HG02943 (cell line): ENCODE data around the gene ATG4D.
"Not testable (repeated sequence)": the region's sequence is repeated elsewhere in the genome, so short reads cannot be mapped to it uniquely, and the experiment has no call there.

Experiments used
- ATAC-seq: cut with Tn5 transposase; IDR thresholded peaks from one replicate; pipeline ENCODE4 v1.9.1; 2021; ENCODE audit warnings: mild to moderate bottlenecking, low read depth, moderate library complexity; ENCODE audit not compliant: unreplicated experiment

Gene ATG4D

DNA sequence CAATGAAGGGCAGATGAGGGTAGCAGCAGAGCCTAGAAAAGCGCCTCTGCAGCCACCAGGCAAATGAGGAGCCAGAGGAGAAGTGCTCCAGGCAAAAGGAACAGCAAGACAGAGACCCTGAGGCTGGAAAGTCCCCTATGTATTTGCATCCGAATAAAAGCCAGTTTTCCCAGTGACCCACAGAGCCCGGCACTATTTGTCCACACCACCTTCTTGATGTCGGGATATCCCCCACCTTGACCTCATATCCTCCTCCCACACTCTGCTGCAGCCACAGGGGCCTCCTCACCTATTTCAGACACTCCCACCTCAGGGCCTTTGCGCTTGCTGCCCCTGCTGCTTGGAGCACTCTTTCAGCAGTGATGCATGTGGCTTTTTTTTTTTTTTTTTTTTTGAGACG, 6.6 kb downstream of the ATG4D start:
- ATAC-seq = no peak

DNA sequence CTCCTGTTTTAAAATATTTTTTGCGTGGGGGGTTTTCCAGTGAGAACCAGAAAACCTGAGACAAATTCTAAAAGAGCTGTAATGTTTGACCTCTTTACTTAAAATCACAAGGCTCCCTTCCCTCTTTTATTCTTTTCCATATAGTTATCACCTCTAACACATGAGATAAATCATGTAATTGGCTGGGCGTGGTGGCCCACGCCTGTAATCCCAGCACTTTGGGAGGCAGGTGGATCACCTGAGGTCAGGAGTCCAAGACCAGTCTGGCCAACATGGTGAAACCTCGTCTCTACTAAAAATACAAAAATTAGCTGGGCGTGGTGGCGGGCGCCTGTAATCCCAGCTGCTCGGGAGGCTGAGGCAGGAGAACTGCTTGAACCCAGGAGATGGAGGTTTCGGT, 7.3 kb downstream of the ATG4D start:
- ATAC-seq = not testable (repeated sequence)

DNA sequence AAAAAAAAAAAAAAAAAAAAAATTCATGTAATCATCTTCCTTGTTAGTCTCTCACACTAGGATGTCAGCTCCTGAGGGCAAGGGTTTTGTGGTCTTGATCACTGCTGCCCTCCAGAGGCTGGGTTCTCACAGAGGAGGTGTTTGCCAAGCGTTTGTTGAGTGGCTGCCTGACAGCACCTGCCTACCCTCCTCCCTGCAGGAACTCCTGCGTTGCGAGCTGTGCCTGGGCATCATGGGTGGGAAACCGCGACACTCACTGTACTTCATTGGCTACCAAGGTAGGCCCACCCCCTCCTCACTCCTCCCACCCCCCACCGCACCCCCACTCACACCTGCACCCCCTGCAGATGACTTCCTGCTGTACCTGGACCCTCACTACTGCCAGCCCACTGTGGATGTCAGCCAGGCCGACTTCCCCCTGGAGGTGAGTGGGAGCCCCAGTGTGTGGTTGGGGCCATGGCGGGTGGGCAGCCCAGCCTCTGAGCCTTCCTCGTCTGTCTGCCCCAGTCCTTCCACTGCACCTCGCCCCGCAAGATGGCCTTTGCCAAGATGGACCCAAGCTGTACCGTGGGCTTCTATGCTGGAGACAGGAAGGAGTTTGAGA, 8.1 kb downstream of the ATG4D start:
- no peak for ATAC-seq

DNA sequence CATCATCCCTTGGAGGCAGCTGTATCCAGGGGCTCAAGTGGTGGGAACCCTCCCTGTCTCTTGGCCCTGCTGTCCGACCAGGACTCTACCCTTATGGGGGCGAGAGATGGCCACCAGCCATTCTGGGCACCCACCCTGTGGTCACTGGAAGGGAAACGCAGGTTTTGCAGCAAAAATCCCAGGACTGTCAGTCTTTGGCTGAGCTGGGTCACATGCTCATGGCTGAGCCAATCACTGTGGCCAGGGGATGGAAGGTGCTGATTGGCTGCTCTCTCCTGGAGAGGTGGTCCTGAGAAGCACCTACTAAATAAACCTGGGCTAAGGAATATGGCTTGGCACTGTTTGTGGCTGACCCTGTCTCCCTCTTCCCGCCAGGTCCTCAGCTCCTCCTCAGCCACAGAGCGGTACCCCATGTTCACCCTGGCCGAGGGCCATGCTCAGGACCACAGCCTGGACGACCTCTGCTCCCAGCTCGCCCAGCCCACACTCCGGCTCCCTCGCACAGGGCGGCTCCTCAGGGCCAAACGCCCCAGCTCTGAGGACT, 8.9 kb downstream of the ATG4D start:
- ATAC-seq = no peak

DNA sequence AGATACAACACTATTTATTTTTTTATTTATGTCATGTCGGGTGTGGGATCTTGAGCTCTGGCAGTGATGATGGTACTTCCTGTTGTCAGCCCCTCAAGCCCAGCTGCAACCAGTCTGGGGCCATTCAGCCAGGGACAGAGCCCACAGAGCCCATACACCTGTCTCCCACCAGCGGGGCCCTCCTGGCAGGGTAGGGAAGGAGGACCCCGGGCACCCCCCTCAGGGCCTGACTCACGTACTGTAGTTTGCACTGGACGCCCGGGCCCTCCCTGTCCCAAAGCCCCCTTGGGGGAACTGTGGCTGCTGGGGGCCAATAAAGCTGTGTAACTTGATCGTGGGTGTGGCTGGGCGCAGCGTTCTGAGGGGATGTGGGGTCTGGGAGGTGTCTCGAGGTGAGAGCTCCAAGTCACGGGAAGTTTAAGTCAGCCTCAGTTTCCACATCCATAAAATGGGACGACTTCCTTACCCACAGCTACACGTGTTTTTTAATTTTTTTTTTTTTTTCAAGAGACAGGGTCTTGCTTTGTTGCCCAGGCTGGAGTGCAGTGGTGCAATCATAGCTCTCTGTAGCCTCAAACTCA, 9.5 kb downstream of the ATG4D start:
- ATAC-seq = no peak

DNA sequence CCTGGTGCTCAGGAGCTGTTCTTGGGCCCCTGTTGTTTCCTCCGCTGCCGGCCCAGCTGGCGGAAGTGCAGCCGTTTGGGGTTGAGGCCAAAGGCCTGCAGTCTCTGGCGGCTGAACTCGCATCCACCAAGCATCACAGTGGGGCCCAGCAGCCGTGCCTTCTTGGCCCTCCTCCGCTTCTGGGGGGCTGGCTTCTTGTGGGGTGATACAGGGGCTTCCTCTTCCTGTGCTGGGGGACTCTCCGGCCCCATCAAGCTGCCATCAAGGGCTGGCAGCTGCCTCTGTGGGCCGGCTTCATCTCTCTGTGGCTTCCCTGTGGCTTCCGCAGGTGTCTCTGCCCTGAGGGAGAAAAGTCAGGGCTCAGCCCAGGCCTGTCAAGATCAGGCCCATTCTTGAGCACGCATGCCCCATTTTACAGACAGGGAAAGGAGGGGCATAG, 10.3 kb downstream of the ATG4D start:
- ATAC-seq = peak; percentile 64

DNA sequence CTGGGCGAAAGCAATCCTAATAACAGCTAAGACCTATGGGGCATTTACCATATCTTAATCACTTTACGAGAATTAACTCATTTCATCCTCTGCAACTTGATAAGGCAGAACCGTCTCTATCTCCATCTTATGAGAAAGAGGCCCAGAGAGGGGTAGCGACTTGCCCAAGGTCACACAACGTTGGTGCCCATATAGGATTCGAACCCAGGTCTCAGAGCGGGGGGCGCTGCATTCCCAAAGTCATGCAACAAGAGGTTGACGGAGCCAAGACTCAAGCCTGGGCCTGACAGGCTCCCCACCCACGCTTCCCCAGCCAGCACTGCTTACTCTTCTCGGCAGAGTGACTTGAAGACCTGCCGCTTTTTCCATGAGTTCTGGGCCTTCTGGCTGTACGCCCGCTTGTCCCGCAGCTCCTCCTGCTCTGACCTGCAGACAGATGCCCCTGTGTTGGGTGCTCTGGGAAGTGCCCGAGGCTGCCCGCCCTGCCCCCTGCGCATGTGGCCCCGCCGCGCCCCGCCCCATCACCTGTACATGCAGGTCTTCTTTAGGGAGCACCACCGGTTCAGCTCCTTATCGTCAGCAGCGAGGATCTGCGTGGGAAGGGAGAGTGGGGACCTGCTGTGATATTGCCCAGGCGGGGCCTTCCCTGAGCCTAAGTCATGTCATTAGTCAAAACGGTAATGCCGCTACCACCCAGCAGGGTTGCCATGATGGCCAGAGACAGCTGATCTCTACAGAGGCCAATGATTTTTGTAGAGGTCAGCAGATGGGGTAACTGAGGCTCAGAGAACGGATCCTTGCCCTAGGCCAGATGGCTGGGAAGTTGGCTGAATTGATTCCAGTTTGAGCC, 11.3 kb downstream of the ATG4D start:
- no peak for ATAC-seq

DNA sequence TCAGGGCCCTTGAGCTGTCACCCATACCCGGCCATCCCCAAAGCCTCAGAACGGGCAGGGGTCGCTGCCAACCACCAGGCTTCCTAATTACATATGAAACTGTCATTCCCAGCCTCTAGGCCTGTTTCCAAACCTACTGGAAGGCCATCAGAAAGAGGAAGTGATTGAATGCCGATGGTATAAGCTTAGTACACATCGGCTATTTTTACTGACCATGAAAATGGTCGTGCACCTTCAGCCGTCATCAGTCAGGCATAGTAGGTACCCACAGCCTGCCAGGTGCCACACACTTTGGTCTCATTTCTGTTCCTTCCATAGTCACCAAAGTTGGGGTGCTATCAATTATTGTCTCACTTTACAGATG, 11.9 kb downstream of the ATG4D start:
- no peak for ATAC-seq

DNA sequence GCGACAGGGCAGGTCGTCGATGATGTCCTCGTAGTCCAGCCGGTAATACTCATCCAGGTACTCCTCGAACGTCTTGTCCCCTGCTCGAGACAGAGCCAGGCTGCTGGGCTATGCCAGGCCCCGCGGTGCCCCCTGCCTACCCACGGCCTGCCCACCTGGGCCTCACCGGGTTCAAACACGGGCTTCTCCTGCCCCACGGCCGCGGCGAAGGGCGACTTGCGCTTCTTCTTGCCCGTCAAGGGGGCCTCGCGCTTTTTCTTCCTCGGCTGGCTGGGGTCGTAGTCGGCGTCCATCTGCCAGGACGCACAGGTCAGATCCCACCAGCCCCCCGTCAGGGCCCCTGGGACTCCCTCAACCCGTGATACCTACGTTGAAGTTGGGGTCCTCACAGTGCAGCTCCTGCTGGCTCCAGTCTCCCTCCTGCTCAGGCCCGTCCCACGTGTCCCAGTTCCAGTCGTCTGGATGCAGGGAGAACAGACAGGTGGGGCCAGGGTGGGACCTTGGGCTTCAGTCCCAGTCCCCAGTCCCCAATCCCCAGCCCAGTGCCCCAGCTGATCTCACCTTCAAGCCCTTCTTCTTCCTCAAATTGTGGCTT, 14.0 kb downstream of the ATG4D start:
- ATAC-seq = no peak

DNA sequence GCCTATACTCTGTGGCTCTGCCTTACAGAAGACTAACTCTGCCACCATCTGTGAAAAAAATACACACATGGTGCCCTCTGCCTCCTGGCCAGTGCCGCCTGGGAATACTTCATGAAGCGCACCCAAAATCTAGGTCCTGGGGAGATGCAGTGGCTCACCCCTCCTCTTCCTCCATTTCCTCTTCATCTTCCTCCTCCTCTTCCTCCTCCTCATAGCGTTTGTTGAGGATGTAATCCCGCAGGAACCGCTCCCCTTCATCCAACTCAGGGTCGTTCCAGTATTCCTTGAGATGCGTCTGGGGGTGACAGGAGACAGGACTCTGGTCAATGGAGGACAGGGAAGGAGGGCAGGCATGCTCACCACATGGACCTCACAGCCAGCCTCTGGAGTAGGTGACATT, 16.4 kb downstream of the ATG4D start:
- ATAC-seq = no peak

DNA sequence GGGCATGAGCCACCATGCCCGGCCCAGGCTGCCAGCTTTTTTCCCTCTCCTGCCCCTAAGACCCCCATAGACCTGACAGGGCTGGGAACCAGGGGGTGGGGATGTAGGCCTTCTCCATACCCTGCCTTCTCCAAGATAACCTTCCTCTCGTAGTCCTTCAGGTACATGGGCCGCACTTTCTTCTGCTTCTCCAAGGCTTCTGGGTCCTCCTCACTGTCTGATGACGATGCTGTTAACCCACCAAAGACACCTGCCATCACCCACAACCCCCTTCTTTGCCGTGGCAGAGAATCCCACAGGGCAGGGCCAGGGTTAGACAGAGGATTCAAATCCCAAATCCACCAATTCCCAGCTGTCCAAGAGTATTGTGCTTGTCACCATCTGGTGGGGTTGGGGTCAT, 18.9 kb downstream of the ATG4D start:
- no peak for ATAC-seq

DNA sequence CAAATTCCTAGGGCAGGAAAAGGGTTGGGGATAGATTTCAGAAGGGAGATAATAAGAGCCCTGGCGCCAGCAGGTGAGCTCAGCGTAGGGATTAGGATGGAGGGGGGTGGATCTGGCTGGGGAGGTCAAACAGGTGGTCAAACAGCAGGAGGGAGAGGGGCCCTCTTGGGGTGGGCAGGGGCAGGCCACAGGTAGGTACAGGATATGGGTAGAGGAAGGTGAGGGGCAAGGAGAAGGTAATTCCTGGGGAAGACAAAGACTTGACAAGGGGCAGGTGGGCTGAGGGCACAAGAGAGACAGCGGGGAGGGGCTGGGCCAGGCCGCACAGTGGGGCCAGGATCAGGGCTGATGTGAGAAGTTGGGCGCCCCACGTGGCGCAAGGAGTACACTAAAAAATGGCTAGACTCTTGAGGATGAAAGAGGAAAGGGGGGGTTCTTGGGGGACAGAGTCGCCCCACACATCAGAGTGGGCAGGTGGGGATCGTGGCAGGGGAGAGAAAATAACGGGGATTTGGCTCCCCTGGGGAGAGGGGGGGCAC, 21.4 kb downstream of the ATG4D start:
- ATAC-seq = no peak

DNA sequence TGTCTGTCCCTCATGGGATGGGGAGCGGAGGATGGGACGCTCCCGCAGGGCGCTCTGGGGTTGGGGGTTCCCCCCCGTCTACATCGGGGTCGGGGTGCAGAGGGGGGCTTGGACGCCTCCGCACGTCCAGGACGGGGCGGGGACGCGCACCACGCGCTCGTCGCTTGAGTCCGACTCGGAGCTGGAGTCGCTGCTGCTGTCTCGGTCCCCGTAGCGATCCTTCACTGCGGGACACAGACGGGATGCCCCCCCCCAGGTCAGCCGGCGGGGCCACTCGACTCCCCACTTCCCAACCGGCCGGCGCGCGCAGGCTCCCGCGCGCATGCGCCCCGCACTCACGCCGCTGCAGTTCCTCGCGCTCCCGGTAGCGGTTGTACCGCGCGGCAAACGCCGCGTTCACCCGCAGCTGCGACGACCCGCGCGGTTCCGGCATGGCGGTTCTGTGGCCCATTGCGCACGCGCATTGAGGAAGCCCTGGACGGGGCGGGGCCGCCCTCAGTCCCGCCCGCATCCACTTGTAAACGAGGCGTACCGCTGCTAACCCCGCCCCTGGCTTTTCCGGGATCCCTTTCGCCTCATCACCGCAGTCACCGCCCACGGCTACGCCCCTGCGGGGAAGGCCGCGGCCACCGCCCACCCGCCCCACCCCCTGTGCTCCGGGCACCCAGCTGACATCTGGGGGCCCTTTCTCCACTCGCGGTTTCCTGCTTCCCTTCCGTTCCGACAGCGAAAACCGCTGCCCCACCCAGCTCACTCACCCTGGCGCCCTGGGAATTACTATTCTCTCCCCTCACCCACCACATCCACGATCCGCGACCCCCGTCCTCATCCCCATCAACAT, 22.1 kb downstream of the ATG4D start, which contains the start of gene KRI1:
Gene KRI1 (minus strand): TSS at position 444 of the 841 bp plus-strand sequence. CDS start 11 bp downstream, at position 433.
- ATAC-seq = peak; percentile 45

DNA sequence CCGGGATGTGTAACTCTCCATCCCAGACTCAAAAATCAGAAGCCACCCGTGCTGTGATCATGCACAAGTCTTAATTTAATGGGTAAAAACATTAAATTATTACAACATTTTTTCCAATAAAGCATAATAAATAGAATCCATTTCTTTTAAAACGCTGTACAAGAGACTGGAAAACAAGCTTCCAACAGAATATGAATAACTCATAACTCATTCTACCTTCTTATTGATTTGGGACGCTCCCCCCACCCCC, 22.6 kb downstream of the ATG4D start:
- no peak for ATAC-seq

DNA sequence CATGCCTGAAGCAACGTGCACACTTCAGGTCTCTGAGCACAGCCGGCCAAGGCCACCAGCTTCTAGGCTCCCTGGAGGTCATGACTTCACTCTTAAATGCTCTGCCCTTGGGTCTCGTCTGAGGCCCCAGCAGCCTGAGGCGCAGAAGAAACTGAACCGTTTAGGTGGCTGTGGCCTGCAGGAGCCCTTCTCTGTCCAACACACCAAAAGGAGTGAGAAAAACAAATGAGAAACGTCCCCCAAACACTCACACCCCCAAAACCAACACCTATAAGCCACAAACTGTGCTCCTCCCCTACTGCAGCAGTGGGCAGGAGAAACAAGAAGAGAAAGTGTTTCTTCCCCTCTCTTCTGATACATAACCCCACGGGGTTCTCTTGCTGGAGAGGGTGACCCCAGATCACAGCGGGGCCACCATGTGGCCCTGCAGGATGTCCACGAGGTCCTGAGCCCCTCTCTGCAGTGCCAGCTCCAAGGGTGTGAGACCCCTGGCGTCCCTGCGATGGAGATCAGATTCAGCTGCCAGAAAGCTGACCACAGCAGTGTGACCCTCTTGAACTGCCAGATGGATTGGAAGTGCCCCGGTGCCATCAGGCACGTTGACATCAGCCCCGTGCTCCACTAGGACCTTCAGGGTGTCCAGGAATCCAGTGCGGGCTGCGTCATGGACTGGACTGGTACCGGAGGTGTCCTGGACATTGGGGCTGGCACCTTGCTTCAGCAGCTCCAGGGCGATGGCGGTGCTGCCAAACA, 23.1 kb downstream of the ATG4D start:
- no peak for ATAC-seq

DNA sequence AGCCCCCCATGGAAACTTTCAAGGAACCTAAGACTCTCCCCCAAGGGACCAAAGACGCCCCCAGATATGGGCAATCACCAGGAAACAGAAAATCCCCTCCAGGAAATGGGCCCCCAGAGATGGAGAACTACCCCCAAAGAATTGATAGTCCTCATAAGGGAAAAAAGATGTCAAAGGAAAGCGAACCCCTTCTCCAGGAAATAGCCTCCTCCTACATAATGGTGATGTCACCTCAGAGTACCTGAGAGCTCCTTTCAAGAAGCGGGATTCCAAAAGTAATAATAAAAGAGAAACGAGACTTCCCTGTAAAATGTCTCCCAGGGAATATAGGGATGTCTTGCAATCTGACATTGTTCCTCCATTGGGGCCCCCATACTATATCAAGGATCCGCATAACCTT, 24.0 kb downstream of the ATG4D start:
- no peak for ATAC-seq

DNA sequence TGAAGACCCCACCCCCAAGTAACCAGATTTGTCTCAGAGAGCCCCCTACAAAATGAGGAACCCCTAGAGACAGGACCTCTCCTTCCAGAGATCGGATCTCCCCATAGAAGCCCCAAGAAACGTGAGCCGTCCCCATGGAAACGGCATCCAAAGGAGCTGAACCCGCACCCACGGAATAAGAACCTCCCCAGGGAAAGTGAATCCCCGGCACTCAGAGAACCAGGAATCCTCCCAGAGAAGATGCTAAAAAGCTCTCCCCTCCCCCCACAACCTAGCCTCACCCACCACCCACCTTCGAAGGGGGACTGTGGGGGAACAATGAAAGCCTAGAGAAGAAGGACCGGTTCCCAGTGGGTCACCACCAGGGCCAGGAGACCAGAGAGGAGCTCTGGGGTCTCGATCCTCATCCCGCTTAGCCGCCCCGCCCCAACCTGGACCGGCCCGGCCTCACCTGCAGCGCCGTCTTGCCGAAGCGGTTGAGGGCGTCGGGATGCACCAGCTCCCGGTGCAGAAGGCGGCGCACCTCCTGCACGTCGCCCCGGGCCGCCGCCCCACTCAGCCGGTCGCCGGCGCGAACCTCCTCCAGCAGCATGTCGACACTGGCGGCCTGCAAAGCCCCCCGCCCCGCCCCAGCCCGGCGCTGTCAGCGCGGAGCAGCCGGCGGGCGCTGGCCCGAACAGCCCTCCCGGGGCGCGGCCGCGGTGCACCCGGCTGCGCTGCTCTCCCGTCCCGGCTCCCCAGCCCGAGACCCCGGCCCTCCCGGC, 24.5 kb downstream of the ATG4D start:
- no peak for ATAC-seq

DNA sequence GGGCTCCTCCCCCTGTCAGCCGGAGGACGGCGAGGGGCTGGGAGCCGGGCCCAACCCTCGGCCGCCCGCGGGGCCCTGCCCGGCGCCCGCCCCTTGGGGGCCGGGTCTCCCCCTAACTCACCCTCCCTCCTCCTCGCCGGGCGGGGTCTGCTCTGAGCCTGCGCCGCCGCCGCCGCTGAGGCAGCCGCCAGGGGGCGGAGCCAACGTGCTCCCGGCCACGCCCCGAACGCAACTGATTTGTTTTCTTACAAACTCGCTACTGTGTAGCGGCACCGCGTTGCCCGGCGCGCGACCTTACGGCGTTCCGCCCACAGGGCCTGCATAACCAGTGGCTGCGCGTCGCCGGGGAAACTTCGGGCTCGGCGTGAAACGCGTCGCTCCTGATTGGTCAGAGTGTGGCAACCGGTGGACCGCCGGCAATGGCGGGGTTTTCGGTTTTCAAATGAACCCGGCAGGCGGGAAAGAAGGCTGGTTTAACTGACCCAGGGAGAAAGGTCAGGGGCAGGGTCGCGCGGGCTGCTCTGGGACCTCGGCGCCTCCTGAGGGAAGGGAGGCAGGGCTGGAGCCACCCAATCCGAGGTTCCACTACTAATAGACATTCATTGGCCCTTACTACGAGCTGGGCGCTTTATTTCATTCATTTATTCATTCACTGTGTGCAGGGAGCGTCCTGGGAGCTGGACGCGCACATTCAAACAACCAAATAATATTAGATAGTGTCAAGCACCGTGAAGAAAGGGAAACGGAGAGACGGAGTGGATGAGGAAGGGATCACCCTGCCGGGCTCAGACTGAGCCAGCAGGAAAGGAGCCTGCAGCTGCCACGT, 25.3 kb downstream of the ATG4D start, which contains the start of gene CDKN2D:
Gene CDKN2D (minus strand): TSS at position 154 of the 826 bp plus-strand sequence. CDS start 326 bp downstream, outside the sequence.
- peak; percentile 60 for ATAC-seq
